Uterus (tissue), 4 donors: ENCODE measurements around the gene AXIN1. TPM values are rescaled to one million over a fixed set of nuclear protein-coding genes. Genes with fewer than 3 reads are reported as not detected.
"Not testable (repeated sequence)": the region's sequence is repeated elsewhere in the genome, so short reads cannot be mapped to it uniquely, and the experiment has no call there.

ENCODE experiments used
- DNase-seq, 2 donors: peaks; one replicate each; pipeline ENCODE4 v3.0.0-alpha.2; 2019 to 2020
- H3K27ac ChIP-seq, 2 donors: fragments of 200-600 bp; sonication (generic); 1 replicate in 1 of 2; 2 replicates in 1 of 2; pipeline ENCODE4 v1.5.1; 2016 to 2018
- H3K27me3 ChIP-seq, 2 donors: fragments of 200-600 bp; sonication (generic); one replicate each; pipeline ENCODE4 v1.5.1; 2018 to 2019; ENCODE audit warnings: control low read depth in 1 of 2
- H3K36me3 ChIP-seq, 2 donors: fragments of 200-600 bp; sonication (generic); one replicate each; pipeline ENCODE4 v1.5.1; 2019; ENCODE audit warnings: control low read depth in 1 of 2
- H3K4me1 ChIP-seq, 2 donors: fragments of 200-600 bp; sonication (generic); one replicate each; pipeline ENCODE4 v1.5.1; 2018 to 2019; ENCODE audit warnings: control low read depth in 1 of 2
- H3K4me3 ChIP-seq, 2 donors: fragments of 200-600 bp; sonication (generic); 1 replicate in 1 of 2; 2 replicates in 1 of 2; pipeline ENCODE4 v1.5.1; 2018 to 2019; ENCODE audit warnings: mild to moderate bottlenecking in 1 of 2
- H3K9me3 ChIP-seq, 2 donors: fragments of 200-600 bp; sonication (generic); one replicate each; pipeline ENCODE4 v1.5.1; 2019; ENCODE audit warnings: control low read depth in 1 of 2
- CTCF ChIP-seq, 4 experiments: fragments of 200-600 bp in 2 of 4; fragments of 450-650 bp in 2 of 4; sonication (generic) in 2 of 4; IDR thresholded peaks; one replicate each; pipeline ENCODE4 v1.5.1; 2016 to 2019; ENCODE audit warnings: antibody characterized with exemption in 4 of 4, mild to moderate bottlenecking in 2 of 4, moderate library complexity in 1 of 4
- POLR2A ChIP-seq, 2 donors: fragments of 450-650 bp; IDR thresholded peaks; one replicate each; pipeline ENCODE4 v1.6.1; 2016; ENCODE audit warnings: antibody characterized with exemption in 2 of 2, mild to moderate bottlenecking in 1 of 2, moderate library complexity in 1 of 2
- intact Hi-C: fragments of 100-400 bp; cut with DNase I; formaldehyde crosslinking; loops from one replicate; pipeline ENCODE4 v1.15.1; 2023; ENCODE audit warnings: low total_unique reads
- total RNA-seq, 4 donors: library from RNA; depleted of rRNA in 3 of 4; stranded (reverse); fragments of >200 nt in 3 of 4; gene quantifications; one replicate each; pipeline versions ENCODE4 v1.1.0 to v1.2.4, GENCODE V29; 2014 to 2023
- donor health status: DM: yes; HTN: yes; CAD: no.

Gene AXIN1
- total RNA-seq, 4 donors from 2014 or later: 6.2 to 23.6 (median 19.9) TPM

- H3K4me3 ChIP-seq: peak overlapping the region in 1 of 2 donors; percentile 59
- no peaks in the 10 kb centered on the region for H3K27me3 ChIP-seq
- no peak for TF ChIP-seq CTCF (IDR thresholded peaks at IDR 0.05)
- no peak for TF ChIP-seq POLR2A (IDR thresholded peaks at IDR 0.05)
- no peak for DNase-seq
- no peaks in the 10 kb centered on the region for H3K4me1 ChIP-seq
- H3K9me3 ChIP-seq: no peaks in the 10 kb centered on the region
- H3K27ac ChIP-seq: no peak overlapping the region
- H3K36me3 ChIP-seq: no peaks in the 10 kb centered on the region
- intact Hi-C loops: no loop called here
Observed at GRCh38 chr16:379961-380761, 27.6 kb upstream of the AXIN1 start.

GRCh38 chr16:379183-379960, 26.8 kb upstream of the AXIN1 start:
- intact Hi-C loops: no loop called here
- H3K4me3 ChIP-seq: no peak overlapping the region
- H3K27ac ChIP-seq: no peak overlapping the region
- no peaks in the 10 kb centered on the region for H3K9me3 ChIP-seq
- no peak for DNase-seq
- TF ChIP-seq CTCF (IDR thresholded peaks at IDR 0.05) (no peak), POLR2A (IDR thresholded peaks at IDR 0.05) (no peak)
- H3K36me3 ChIP-seq: no peaks in the 10 kb centered on the region
- no peaks in the 10 kb centered on the region for H3K4me1 ChIP-seq
- H3K27me3 ChIP-seq: no peaks in the 10 kb centered on the region

- H3K36me3 ChIP-seq: no peaks in the 10 kb centered on the region
- intact Hi-C loops: no loop called here
- H3K27me3 ChIP-seq: no peaks in the 10 kb centered on the region
- no peak for TF ChIP-seq CTCF (IDR thresholded peaks at IDR 0.05)
- TF ChIP-seq POLR2A (IDR thresholded peaks at IDR 0.05): no peak
- H3K4me3 ChIP-seq: no peak overlapping the region
- H3K27ac ChIP-seq: no peak overlapping the region
- no peak for DNase-seq
- H3K9me3 ChIP-seq: no peaks in the 10 kb centered on the region
- H3K4me1 ChIP-seq: no peaks in the 10 kb centered on the region
Observed at GRCh38 chr16:378821-379182, 26.3 kb upstream of the AXIN1 start.

GRCh38 chr16:378113-378820, 25.7 kb upstream of the AXIN1 start:
- H3K27ac ChIP-seq, DNase-seq, H3K4me1 ChIP-seq, H3K36me3 ChIP-seq, H3K27me3 ChIP-seq, intact Hi-C loops, H3K9me3 ChIP-seq, H3K4me3 ChIP-seq: not testable (repeated sequence)

GRCh38 chr16:377419-377951, 25.0 kb upstream of the AXIN1 start:
- Histone ChIP-seq H3K27ac (no peak overlapping the region), H3K36me3 (no peaks in the 10 kb centered on the region), H3K4me3 (no peak overlapping the region), H3K27me3 (no peaks in the 10 kb centered on the region), H3K9me3 (no peaks in the 10 kb centered on the region), H3K4me1 (no peaks in the 10 kb centered on the region)
- no peak for TF ChIP-seq POLR2A (IDR thresholded peaks at IDR 0.05)
- no peak for TF ChIP-seq CTCF (IDR thresholded peaks at IDR 0.05)
- DNase-seq: no peak
- intact Hi-C loops: no loop called here
